Measurements from ENCODE around the gene IL4I1.

The IL4I1 gene

DNA sequence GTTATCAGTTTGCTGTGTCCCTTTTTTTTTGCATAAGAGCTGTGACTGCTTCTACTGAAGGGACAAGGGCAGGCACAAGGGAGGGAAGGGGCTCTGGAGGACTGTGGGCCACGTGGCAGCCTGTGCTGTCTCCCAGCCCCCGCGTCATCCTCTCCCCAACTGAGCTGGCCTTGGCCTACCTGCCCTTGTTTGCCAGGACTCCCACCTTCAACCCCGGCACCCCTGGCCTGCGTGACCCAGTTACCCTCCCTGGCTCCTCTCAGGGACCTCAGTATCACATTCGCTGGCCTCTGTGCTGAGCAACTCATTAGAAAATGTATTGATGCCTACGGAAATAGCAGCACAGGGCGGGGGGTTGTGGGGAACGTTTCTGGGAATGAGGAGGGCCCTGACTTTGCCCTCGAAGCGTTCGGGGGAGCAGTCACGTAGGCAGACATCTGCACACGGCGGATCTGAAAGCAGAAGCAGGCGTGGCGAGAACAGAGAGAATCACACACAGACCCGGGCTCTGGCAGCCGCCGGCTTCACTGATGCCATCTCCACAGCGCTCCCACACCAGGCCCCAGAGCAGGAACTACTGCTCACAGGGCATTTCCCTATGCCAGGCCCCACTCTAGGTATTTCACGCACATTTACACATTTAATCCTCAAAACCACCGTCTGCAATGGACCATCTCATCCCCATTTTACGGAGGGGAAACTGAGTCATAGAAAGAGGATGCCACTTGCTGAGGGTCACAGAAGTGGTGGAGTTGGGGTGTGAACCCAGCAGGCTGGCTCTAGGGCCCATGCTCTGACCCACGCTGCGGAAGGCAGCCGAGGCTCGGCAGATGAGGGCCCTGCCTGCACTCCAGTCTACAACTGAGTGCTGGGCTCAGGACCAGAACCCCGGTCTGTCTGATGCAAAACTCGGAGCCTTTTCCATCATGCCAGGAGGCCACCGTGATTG, 26.6 kb upstream of the IL4I1 start:
- no peak for DNase-seq

DNA sequence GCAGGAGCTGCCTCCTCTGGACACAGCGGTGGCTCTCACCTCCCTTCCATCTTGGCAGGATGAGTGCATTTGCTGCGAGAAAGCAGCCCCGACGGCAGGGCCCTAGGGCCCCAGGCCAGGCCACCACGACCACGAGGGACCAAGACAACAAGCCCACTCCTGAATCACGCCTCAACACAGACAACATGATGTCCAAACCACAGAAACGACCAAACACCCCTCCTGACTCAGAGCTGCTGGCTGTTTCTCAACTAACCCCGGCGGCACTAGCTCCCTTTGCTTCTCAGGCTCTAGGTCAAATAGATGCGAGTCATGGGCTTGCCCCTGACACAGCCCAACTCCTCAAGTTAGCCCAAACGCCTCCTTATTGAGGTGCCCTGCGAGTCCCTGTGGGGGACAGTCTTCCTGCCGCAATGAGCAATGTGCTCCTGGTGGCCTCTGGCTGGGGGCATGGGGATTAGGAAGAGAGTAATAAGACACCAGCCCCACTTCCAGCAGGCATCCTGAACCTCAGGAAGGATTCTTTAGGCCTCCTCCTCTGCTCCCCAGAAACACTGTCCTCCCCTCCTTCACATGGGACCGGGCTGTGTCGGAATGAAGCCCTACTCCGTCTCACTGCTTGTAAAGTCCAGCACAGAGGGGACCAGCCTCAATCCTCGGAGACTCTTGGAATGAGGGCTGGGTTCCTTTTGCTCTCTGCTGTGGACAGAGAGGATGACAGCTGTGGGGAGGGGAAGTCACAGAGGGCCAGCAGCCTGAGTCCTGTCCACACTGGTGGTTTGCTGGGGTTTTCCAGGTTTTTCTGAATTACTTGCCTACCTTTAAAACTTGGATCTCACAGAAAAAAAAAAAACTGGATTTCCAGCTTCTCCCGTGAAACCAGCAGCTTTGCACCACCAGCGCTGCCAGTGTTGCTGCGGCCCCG, 25.4 kb upstream of the IL4I1 start:
- DNase-seq = no peak

DNA sequence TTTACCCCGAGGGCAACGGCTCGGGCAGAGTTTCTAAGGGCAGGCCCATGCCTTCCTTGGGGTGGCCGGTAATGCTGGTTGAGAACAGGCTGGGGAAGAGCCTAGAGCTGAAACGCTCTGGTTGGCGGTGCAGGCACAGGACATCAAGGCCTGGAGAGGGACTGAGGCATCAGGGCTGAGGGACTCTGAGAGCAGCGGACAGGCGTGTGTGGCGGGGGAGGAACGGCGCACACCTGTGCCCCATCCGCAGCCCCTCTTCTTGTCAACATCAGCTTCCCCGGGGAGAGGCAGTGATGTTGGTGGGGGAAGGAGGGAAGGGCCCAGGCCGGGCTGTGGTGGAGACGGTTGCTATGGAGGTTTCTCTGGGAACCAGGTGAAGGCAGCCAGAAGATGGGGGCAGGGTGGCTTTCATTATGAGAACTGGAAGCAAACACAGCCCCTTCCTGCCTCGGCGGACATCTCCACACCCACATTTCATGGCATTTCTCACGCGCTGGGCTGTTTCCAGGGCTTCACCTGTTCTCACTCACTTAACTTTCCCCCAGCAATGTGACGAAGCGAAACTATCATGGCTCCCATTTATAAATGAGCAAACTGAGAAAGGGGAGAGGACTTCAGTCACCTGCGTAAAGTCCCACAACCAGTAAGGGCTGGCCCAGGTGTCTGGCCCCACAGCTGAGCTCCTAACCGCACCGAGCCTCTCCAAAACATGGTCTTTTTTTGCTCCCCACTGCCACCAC, 24.1 kb upstream of the IL4I1 start:
- no peak for DNase-seq

DNA sequence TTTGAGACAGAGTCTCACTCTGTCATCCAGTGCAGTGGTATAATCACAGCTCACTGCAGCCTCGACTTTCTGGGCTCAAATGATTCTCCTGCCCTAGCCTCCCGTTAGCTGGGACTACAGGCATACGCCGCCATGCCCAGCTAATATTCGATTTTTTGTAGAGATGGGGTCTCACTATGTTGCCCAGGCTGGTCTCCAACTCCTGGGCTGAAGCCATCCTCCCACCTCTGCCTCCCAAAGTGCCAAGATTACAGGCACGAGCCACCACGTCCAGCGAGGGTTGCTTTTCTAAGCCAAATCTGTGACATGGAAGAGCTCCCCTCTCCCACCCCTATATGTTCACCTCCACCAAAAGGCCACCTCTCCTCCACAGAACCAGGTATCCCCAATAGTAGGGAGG, 21.4 kb upstream of the IL4I1 start:
- no peak for DNase-seq

DNA sequence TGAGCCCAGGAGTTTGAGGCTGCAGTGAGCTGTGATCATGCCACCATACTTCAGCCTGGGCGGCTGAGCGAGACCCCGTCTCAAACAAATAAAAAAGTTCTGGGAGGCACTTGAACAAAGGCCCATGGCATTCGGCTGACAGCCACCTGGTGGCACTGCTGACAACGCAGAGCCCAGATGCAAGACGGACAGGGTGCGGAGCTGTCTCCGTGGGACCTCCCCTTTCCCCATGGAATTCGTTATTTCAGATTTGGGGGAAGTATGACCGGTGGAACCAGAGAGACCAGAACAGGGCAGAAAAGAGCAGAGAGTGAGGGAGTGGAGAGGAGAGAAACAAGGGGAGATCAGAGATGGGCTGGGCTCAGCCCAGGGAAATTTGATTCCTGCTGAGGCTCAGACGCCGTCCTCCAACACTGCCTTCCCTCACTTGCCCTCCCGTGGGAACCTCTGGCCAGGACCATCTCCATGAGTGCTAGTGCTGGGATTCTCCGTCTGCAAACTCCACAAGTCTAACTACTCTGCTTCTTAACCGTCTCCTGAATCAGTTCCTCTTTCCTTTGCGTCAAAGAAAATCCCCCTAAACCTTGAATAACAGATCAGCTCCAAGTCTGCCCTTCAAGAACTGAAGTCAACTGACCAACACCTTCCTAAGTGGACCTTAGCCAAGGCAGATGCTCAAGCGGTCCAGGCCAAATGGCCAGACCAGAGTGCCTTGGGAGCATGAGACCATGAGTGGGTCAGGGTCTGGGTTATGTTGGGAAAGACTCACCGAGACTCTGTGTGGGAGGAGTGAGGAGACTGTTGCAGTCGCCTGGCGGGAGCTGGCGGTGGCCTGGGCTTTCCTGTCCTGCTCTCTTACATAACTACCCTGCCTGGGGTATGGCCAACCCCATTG, 20.4 kb upstream of the IL4I1 start:
- DNase-seq = no peak

DNA sequence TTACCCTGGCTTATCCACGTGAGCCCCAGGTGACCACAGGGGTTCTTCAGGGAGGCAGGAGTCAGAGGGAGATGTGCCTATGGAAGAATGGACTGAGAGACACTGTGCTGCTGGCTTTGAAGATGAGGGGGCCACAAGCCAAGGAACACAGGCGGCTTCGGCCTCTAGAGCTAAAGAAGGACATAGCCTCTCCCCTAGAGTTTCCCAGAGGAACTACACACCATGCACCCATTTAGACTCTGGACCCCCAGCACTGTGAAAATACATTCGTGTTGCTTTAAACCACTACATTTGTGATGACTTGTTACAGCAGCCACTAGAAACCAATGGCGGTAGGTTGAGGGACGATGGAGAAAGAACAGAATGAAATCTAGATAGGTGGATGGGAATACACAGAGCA, 18.6 kb upstream of the IL4I1 start:
- DNase-seq = no peak

DNA sequence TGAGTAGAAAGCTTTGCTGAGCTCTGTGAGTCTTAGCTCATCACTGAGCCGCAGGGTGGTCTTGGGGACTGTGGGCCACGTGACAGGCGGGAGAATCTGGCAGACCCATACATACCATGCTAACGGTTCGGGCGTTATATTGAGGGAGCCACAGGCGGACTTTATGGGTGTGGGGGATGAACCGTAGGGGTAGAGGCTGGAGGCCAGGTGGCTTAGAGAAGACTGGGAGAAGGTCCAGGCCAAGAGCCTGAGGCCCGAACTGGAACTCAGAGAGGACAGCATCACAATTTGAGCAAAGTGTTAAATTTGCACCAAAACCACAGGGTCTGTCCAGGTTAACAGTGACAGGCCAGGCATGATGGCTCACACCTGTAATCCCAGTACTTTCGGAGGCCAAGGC, 17.0 kb upstream of the IL4I1 start:
- no peak for DNase-seq

DNA sequence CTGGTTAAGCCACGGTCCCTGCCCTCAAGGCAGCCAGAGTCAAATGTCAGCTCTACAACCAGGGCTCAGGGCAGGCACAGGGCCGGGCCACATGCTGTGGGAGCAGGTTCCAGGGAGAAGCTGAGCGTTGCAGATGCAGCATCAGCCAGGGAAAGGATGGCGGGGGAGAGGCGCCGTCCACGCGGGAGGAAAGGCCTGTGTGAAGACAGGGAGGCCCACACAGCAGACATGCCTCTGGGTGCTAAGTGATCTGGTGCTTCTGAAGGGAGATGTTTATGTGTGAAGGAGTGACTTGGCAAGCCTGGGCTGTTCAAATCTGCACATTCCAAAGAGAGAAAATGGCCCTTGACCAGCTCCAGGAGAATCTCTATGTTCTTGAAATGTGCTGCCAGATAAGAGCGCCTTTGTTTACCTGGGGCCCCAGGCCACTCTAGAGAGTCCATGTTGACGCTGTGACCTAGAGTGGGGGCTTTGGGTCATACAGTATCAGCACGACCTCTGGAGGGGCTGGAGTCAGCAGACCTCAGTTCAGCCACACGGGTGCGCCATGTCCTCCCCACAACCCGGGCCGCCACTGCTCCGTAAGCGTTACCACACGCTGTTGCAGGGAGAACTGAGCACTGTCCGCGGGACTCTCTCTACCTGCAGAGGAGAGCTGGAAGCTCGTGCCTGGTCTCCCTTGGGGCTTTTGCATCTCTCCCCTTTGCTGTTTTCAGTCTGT, 16.4 kb upstream of the IL4I1 start:
- DNase-seq = no peak

DNA sequence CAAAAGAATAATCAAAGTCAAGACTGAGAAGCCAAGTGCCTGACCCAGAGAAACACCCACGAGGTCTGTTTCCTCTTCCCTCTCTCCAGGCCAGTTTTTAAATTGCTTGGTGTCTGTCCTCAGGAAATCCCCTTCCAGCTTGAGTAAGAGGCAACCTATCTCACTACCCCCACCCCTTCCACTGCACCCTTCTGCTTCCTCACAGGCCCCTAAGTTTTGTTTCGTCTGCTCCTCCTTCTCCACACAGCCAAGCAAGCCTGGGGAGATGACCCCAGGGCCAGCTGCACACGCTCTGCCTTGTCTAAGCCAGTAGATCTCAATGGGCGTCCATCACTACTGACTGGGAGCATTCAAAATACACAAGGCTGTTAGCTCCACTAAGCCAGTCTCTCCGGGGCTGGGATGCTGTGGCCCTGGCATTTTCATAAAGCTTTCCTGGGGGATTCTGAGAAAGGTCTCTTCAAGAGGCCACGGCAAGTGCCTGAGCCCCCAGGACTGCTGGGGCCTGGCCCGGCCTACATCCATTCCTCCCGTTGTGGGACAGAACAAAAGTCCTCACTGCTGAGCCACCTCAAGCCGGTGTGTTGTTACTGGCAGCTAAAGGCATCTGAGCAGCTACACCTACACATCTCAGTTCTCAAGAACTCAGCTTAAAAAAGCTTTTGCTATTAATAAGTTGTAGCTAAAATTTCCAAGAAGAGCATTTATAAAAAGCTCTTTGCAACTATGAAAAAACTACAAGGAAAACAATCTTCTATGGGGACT, 14.9 kb upstream of the IL4I1 start:
- DNase-seq = no peak

DNA sequence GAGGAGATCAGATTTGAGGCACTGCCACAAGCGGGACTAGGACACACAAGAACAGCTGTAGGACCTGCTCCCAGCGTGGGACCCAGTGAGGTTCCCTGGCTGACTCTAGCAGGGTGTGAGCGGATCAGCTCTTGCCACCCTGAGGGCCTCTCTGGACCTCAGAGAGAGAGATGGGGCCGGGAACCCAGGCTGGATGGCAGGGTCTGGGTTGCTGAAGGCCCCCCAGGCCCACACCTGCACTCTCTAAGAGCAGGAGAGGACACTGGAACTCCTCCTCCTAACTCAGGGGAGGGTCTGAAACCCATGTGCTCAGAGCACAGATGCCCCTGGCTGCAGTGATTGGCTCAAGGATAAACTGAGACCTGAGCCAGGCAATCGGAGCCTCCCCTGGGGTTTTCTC, 13.5 kb upstream of the IL4I1 start:
- no peak for DNase-seq

DNA sequence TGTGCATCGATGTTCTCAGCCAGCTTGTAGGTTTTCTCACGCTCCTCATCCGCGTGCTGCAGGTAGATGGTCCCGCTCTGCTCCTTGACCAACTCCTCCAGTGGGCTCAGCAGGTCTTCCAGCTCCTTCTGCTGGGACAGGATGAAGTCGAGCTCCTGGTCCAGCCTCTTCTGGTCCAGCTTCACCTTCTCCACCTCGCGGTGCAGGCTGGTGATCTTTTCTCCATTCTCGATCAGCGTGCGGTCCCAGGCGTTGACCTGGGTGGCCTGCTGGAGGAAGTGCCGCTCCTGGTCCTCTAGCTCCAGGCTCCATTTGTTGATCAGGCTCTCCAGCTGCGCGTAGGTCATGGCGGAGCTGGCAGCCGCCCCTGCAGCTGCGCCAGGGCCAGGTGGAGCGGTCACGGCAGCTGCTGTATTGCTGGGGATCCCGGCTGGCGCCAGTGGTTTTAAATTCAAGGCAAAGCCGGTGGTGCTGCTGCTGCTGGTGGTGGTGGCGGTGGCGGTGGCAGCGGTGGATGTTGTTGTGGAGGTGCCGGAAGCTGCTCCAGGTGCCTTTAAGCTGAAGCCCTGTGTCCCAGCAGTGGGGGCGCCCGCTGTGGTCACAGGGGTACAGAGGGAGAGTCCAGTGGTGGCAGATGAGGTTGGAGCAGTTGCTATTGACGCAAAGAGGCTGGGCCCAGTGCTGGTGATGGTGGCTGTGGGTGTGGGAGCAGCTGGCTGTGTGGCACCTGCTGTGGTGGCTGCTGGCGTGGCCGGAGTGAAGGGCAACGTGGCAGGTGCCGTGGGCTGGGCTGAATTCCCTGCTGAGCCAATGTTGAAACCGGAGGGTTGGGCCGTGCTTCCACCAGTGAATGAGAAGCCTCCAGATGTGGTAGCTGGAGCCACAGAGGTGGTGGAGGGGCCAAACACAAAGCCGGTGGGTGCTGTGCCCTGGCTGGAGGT, 12.1 kb upstream of the IL4I1 start:
- DNase-seq = no peak

DNA sequence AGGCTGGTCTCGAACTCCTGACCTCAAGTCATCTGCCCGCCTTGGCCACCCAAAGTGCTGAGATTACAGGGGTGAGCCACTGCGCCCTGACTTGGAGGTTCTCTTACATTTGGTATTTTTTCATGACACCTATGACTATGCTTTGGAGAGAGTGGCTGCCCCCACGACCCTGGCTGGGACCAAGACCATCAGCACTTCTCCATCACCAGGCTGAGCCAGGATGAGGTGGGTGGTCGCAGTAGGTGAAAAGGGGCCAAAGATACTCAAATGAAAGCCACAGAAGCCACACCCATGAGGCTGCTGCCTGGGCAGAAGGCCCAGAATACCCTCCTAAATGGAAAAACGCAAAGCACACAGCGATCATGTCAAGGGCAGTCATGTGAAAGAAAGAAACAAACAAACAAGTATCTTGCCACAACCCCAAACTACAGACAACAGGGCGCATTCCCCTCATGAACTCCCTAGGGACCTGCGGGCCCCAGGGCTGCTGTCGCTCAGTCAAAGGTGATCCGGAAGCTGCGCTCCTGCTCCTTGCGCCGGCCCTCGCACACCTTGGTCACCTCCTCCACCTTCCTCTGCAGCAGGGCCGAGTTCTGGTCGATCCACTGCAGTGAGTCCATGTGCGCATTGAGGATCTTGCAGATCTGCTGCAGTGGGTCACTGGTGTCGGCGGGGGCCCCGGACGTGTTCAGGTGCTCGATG, 11.2 kb upstream of the IL4I1 start:
- DNase-seq = no peak

DNA sequence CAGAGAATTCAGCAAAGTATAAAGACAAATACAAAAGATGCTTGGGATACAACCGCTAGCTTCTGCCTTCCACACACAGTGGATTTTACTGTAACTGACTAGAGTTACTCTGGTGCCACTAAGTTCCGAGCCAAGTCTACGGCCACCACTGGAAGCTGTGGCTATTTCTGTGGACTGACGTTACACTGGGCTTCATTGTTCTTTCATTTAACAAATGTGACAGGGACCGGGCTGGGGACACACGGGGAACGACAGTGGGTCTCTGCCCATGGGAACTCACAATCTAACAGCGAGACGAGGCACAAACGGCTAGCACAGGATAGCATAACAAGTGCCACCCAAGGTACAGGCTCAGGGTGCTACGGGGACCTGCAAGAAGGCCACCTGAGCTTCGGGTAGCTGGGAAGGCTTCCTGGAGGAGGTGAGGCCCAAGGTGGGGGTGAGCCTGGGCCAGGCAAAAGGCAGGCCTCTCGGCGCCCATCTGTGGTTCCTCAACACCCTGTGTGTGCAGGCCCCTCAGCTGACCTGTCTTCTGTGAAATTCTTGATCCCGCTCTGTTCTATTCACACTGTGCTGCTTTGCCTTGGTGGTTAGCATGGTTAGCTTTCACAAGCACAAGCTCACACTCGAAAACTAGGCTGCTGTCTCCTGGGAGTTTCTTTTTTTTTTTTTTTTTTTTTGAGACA, 10.3 kb upstream of the IL4I1 start:
- DNase-seq = no peak

DNA sequence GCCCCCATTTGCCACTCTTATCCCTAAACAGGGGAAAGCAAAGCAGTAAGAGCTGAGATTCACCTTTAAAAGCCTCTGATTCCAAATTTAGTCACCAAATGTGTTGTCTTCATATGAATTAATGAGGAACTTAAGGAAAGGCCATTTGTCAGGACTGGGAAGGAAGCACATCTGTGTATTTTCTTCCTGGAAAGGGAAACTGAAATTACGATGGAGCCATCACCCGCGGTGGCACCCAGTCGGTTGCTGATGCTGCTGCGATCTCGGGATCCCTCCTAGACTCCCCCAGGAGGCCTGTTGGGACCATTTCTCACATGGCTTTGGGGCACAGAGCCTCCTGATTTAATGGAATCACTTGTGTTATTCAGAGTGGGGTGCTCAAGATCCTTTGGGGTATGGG, 7.4 kb upstream of the IL4I1 start:
- no peak for DNase-seq

DNA sequence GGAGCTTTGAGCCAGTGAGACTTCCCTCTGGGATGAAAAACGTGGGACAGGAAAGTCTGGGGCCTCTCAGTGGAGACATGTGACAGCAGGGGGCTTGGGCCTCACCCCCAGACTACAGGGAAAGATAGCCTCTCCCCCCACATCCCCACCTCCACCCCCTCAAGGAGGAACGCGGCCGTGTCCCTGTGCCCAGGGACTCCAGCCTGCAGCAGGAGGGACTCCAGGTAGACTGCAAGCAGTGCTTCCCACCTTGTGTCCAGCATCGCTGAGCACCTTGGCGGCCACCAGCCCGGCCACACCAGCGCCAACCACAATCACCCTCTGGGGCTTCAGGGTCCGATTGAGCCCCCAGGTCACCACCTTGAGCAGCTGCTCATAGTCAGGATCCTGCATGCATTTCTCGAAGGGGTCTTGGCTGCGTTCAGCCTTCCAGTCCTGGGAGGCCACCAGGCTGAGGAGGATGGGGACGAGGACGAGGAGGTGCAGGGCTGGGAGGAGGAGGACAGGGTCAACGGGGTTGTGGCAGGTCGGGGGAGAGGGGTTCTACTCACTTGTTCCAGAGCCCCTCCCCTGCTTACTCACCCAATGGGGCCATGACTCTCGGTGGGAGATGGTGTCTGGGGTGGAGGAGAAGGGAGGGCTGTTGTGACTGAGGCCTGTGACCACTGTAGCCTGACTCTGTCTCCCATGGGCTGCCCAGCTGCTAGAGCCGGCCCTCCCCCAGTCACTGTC, 955 bp downstream of the IL4I1 start:
- no peak for DNase-seq

DNA sequence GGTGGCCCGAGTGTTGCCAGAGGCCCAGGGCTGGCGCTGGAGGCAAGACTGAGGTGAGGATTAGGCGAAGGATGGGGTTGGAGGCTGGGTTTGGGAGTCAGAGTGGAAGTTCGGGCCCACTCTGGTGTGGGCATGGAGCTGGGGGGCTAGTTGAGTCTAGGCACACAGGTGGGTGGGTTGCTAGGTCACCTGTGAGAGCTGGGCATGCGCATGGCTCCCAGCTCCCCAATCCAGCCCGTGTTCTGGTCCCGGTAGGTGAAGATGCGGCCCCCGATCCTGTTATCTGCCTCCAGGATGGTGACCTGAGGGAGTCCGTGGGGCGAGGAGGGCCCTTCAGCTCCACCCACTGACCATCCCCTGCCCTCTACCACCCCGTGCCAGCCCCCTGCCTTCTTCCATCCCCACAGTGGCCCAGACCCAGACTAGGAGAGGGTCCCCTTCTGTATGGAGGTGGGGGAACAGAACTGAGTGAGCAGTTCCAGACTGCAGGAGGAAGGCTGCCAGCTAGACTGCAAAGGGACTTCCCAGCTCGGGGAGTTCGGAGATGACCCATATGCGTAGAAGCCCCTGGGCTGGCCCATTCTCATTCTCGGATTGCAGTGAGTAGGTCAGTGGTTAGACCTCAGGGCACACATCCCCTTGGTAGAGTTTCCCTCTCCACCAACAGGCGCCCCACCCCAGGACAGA, 1.7 kb downstream of the IL4I1 start:
- DNase-seq = no peak

All from effector CD8-positive, alpha-beta T cell (primary cell).